Natural killer cell (primary cell): ENCODE results near the gene RXRG. TPM values are rescaled to one million over a fixed set of nuclear protein-coding genes. Genes with fewer than 3 reads are reported as not detected.

Source experiments
- ATAC-seq, 3 donors: fragments of 150-1000 bp in 2 of 3; fragments of 200-7000 bp in 1 of 3; cut with Tn5 transposase; 1 replicate in 1 of 3; 2 replicates in 2 of 3; pipeline ENCODE4 v1.10.0; 2021; ENCODE audit warnings: mild to moderate bottlenecking in 2 of 3, moderate library complexity in 2 of 3
- DNase-seq, 2 donors: peaks; one replicate each; pipeline versions ENCODE4 v3.0.0 to v3.0.0-alpha.2; 2013 to 2021; ENCODE audit warnings: mixed read lengths in 1 of 2
- H3K27ac ChIP-seq: one replicate; pipeline ENCODE4 v1.5.1; 2013; ENCODE audit warnings: mild to moderate bottlenecking, low read length
- H3K27me3 ChIP-seq: one replicate; pipeline ENCODE4 v1.6.1; 2013; ENCODE audit warnings: low read length; ENCODE audit not compliant: control insufficient read depth, insufficient read depth
- H3K36me3 ChIP-seq: one replicate; pipeline ENCODE4 v1.6.1; 2013; ENCODE audit warnings: low read length; ENCODE audit not compliant: control insufficient read depth, insufficient read depth
- H3K4me1 ChIP-seq: one replicate; pipeline ENCODE4 v1.6.1; 2013; ENCODE audit warnings: low read length; ENCODE audit not compliant: control insufficient read depth, insufficient read depth
- H3K4me3 ChIP-seq: one replicate; pipeline ENCODE4 v1.5.1; 2013; ENCODE audit warnings: low read length
- H3K9me3 ChIP-seq: one replicate; pipeline ENCODE4 v1.6.1; 2013; ENCODE audit warnings: low read length; ENCODE audit not compliant: control insufficient read depth, insufficient read depth
- H3K27ac Mint-ChIP-seq, 2 donors: one replicate each; pipeline ENCODE4 v1.8.0; 2022; ENCODE audit warnings: mild to moderate bottlenecking in 2 of 2, mixed read lengths in 2 of 2, moderate library complexity in 1 of 2
- H3K27me3 Mint-ChIP-seq, 2 donors: one replicate each; pipeline ENCODE4 v1.8.0; 2022; ENCODE audit warnings: low read depth in 2 of 2, mixed read lengths in 2 of 2
- H3K36me3 Mint-ChIP-seq: one replicate; pipeline ENCODE4 v1.8.0; 2022; ENCODE audit warnings: mixed read lengths
- H3K4me1 Mint-ChIP-seq, 2 donors: one replicate each; pipeline ENCODE4 v1.8.0; 2022; ENCODE audit warnings: mixed read lengths in 2 of 2
- H3K4me3 Mint-ChIP-seq: one replicate; pipeline ENCODE4 v1.8.0; 2022; ENCODE audit warnings: mild to moderate bottlenecking, moderate library complexity, mixed read lengths
- H3K9me3 Mint-ChIP-seq, 2 donors: one replicate each; pipeline ENCODE4 v1.8.0; 2022; ENCODE audit warnings: mixed read lengths in 2 of 2
- WGBS: methylation state at CpG from one replicate; pipeline ENCODE4 v1.1.7; 2013; ENCODE audit warnings: missing lambda C conversion rate; ENCODE audit not compliant: insufficient coverage; 5-methylcytosine and 5-hydroxymethylcytosine counted together
- intact Hi-C: fragments of 100-400 bp; cut with micrococcal nuclease; formaldehyde crosslinking; loops from one replicate; pipeline ENCODE4 v1.14.2; 2022
- total RNA-seq, 4 donors: library from RNA; stranded (reverse); fragments of 120-200 nt in 1 of 4; gene quantifications; one replicate each; pipeline versions ENCODE4 v1.2.3 to v1.2.4, GENCODE V29; 2013 to 2022
- TF ChIP-seq, protein P1 (sequence below): fragments of 200-600 bp; IDR thresholded peaks from one replicate; pipeline ENCODE4 v1.8.0; 2022; ENCODE audit warnings: antibody characterized with exemption

Gene RXRG
- total RNA-seq, 3 donors from 2014 or later (not counting 1 experiment from before 2014, with no cell fraction given): not detected

DNA sequence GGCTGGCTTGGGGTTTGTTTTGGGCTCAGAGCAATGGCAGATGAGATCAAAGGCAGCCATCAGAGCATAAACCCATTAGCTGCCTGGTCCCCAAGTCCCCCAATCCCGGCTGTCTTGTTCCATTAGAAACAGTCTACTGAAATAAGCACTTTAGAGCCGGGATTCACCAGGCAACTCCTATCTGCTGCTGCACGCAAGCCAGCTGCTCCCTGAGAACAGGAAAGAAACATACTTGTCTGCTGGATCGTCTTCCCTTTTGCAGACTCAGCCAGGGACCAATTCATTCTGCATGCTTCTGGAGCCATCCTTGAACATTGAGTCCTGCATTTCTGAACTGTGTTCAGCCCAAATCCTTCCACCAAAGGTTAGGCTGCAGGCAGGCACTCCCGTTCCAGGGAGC is 21.8 kb downstream of the RXRG start:
- ATAC-seq (no peak), DNase-seq (no peak)
- no peak overlapping the region for H3K27ac Mint-ChIP-seq
- H3K36me3 ChIP-seq: no peaks in the 10 kb centered on the region
- no peaks in the 10 kb centered on the region for H3K9me3 Mint-ChIP-seq
- intact Hi-C loops: no loop called here
- no peak overlapping the region for H3K27ac ChIP-seq
- peaks cover 17 to 19% of the 10 kb centered on the region in 2 donors for H3K4me1 Mint-ChIP-seq
- peaks cover 7% of the 10 kb centered on the region for H3K4me1 ChIP-seq
- 94% methylated on average over 5 of the region's 5 CpGs for WGBS
- H3K9me3 ChIP-seq: no peaks in the 10 kb centered on the region
- H3K4me3 Mint-ChIP-seq: no peak overlapping the region
- TF ChIP-seq, protein P1, sequence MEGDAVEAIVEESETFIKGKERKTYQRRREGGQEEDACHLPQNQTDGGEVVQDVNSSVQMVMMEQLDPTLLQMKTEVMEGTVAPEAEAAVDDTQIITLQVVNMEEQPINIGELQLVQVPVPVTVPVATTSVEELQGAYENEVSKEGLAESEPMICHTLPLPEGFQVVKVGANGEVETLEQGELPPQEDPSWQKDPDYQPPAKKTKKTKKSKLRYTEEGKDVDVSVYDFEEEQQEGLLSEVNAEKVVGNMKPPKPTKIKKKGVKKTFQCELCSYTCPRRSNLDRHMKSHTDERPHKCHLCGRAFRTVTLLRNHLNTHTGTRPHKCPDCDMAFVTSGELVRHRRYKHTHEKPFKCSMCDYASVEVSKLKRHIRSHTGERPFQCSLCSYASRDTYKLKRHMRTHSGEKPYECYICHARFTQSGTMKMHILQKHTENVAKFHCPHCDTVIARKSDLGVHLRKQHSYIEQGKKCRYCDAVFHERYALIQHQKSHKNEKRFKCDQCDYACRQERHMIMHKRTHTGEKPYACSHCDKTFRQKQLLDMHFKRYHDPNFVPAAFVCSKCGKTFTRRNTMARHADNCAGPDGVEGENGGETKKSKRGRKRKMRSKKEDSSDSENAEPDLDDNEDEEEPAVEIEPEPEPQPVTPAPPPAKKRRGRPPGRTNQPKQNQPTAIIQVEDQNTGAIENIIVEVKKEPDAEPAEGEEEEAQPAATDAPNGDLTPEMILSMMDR: no peak
- no peaks in the 10 kb centered on the region for H3K27me3 ChIP-seq
- peaks cover 6 to 22% of the 10 kb centered on the region in 2 donors for H3K27me3 Mint-ChIP-seq
- H3K4me3 ChIP-seq: no peak overlapping the region
- H3K36me3 Mint-ChIP-seq: no peaks in the 10 kb centered on the region

DNA sequence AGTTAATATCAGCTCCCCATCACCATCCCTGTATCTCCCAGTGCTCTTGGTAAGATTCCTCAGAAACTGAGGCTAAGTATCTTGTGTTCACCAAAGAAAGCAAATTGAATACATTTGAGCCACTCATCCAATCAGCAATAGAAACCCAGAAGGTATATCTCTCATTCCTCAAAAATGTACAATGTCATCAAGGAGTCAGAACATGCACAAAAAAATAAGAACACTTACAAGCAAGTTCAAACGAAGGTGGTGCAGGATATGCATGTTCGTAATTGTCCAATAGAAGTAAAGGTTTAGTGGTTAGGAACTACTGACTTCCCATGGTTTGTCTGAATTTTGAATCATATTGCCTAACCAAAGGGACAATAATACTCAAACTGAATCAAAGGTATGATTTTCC is 24.3 kb downstream of the RXRG start:
- TF ChIP-seq, protein P1: no peak
- no peak for DNase-seq
- no peaks in the 10 kb centered on the region for H3K9me3 Mint-ChIP-seq
- H3K36me3 Mint-ChIP-seq: no peaks in the 10 kb centered on the region
- WGBS: 100% methylated on average over 1 of the region's 2 CpGs
- no peak overlapping the region for H3K4me3 Mint-ChIP-seq
- Histone ChIP-seq H3K27ac (no peak overlapping the region), H3K4me3 (no peak overlapping the region), H3K27me3 (no peaks in the 10 kb centered on the region), H3K36me3 (no peaks in the 10 kb centered on the region), H3K4me1 (peaks cover 7% of the 10 kb centered on the region), H3K9me3 (no peaks in the 10 kb centered on the region)
- H3K27me3 Mint-ChIP-seq: peaks cover 6 to 37% of the 10 kb centered on the region in 2 donors
- no peak overlapping the region for H3K27ac Mint-ChIP-seq
- intact Hi-C loops: no loop called here
- H3K4me1 Mint-ChIP-seq: peaks cover 17 to 19% of the 10 kb centered on the region in 2 donors
- no peak for ATAC-seq

DNA sequence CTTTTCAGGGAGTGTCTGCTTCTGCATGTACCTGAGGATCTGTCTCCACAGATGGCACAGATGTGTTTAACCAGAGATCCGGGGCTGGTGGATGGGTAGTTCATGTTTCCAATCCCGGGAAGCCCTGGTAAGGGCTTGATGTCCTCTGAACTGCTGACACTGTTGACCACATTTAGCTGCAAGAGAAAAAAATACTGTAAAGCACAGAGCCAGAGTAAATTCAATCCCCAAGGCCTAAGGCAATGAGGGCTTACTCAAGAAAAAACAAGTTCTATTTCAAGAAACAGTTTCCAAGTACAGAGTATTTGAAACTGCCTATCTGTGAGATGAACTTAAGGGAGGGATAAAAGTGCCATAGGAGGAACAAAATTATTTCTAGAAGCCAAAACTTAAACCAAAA is 25.1 kb downstream of the RXRG start:
- no peaks in the 10 kb centered on the region for H3K9me3 ChIP-seq
- Mint-ChIP-seq H3K27ac (no peak overlapping the region), H3K4me3 (no peak overlapping the region), H3K4me1 (peaks cover 11 to 13% of the 10 kb centered on the region in 2 donors), H3K27me3 (peaks cover 13 to 45% of the 10 kb centered on the region in 2 donors), H3K9me3 (no peaks in the 10 kb centered on the region), H3K36me3 (no peaks in the 10 kb centered on the region)
- H3K36me3 ChIP-seq: no peaks in the 10 kb centered on the region
- peaks cover 4% of the 10 kb centered on the region for H3K4me1 ChIP-seq
- 85% methylated on average over 2 of the region's 2 CpGs for WGBS
- no peak overlapping the region for H3K27ac ChIP-seq
- TF ChIP-seq, protein P1: no peak
- DNase-seq: no peak
- H3K27me3 ChIP-seq: no peaks in the 10 kb centered on the region
- ATAC-seq: no peak
- intact Hi-C loops: no loop called here
- H3K4me3 ChIP-seq: no peak overlapping the region

DNA sequence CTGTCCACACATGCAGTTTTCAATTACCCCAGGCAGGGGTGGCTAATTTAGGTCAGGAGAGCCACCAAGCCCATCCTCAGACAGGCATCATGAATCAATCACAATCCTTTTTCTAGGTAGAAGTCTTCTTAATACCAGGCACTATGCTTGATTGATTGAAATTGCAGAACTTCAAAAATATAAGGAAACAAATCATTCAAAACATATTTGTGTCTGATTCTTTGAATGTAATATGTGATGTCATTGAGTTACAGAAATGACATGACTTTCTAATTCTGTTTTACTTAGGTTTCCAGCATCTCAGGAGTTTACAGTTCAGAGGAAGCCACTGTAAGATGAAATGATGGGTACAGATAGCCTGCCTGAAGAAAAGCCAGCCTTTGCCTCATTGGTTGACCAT is 26.7 kb downstream of the RXRG start:
- ATAC-seq (no peak), DNase-seq (no peak)
- Histone ChIP-seq H3K4me1 (no peaks in the 10 kb centered on the region), H3K36me3 (no peaks in the 10 kb centered on the region), H3K4me3 (no peak overlapping the region), H3K9me3 (no peaks in the 10 kb centered on the region), H3K27me3 (no peaks in the 10 kb centered on the region), H3K27ac (no peak overlapping the region)
- Mint-ChIP-seq H3K4me1 (no peaks in the 10 kb centered on the region), H3K4me3 (no peak overlapping the region), H3K9me3 (no peaks in the 10 kb centered on the region), H3K27ac (no peak overlapping the region), H3K27me3 (peaks cover 21 to 56% of the 10 kb centered on the region in 2 donors), H3K36me3 (no peaks in the 10 kb centered on the region)
- intact Hi-C loops: no loop called here
- TF ChIP-seq, protein P1: no peak
